ENCODE data around the gene CHRNA10.

CHRNA10 gene

DNA sequence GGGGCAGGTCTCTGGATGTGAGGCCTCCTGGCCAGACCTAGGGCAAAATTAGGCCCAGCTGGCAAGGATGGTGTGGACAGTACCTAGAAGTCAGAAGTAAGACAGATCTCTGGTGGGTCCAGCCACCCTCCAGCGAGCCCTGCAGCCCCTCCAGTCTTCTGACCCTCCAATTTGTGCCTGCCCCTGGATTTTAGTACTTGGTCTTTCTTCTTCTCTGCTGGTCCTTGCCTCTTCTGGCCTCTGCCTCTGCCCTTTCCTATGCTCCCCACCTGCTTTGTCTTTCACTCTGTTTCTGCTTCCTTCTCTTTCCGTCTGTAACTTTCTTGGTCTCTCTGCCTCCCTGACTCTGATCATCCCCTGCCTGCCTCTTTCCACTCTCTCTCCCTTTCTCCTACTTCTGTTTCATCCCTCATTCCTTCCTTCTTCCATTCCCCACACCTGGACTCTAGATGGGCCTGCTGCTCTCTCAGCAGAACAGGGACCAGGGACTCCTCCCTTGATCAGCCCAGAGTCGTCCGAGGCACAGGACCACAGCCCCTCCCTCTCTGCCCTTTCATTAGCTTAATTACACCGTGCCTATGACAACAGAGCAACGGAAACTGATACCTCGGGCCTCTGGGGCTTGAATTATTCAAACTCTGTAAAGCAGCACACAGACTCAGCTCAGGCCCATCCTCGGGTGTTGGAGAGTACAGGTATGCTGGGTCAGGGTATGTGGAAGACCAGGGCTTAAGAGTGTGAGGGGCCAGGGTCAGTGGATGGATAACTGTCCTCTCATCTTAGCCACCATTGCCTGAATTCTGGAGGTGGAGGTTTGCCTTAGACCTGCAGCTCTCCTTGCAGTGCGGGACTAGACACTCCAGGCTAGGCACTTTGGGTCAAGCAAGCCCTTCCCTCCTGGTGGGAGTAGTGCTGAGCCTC lies at the start of gene CHRNA10:
Gene CHRNA10 (minus strand): TSS at position 51 of the 921 bp plus-strand sequence. CDS start 72 bp downstream, outside the sequence.
- Histone ChIP-seq H3K27me3 (no peaks in the 10 kb centered on the region), H3K36me3 (peaks cover 97% of the 10 kb centered on the region), H3K9me3 (no peaks in the 10 kb centered on the region), H3K4me1 (ENCODE audit: control insufficient read depth in 1 of 2, insufficient read depth in 1 of 2, low read depth in 1 of 2, low read length in 1 of 2) (no peaks in the 10 kb centered on the region), H3K4me3 (ENCODE audit: low read depth in 1 of 2, low read length in 1 of 2) (no peak within 1 kb of the TSS), H3K27ac (no peak within 1 kb of the TSS)
- TF ChIP-seq CTCF (IDR thresholded peaks at IDR 0.05), result no peak

GRCh38 chr11:3712274-3712673 lies 41.1 kb upstream of the CHRNA10 start:
- TF ChIP-seq CTCF (IDR thresholded peaks at IDR 0.05), result no peak

GRCh38 chr11:3710485-3711259 lies 39.5 kb upstream of the CHRNA10 start:
- Histone ChIP-seq H3K4me1 (ENCODE audit: control insufficient read depth in 1 of 2, insufficient read depth in 1 of 2, low read depth in 1 of 2, low read length in 1 of 2) (peaks cover 0 to 7% of the 10 kb centered on the region in 2 experiments), H3K27ac (peak overlapping the region; percentile 13), H3K27me3 (no peaks in the 10 kb centered on the region), H3K4me3 (ENCODE audit: low read depth in 1 of 2, low read length in 1 of 2) (no peak overlapping the region), H3K36me3 (peaks cover 87% of the 10 kb centered on the region), H3K9me3 (no peaks in the 10 kb centered on the region)
- no peak for TF ChIP-seq CTCF (IDR thresholded peaks at IDR 0.05)

More at GRCh38 chr11:3712274-3712673, 41.1 kb upstream of the CHRNA10 start:
- Histone ChIP-seq H3K9me3 (no peaks in the 10 kb centered on the region), H3K4me1 (ENCODE audit: control insufficient read depth in 1 of 2, insufficient read depth in 1 of 2, low read depth in 1 of 2, low read length in 1 of 2) (peaks cover 0 to 7% of the 10 kb centered on the region in 2 experiments), H3K36me3 (peaks cover 88% of the 10 kb centered on the region), H3K4me3 (ENCODE audit: low read depth in 1 of 2, low read length in 1 of 2) (no peak overlapping the region), H3K27me3 (no peaks in the 10 kb centered on the region), H3K27ac (no peak overlapping the region)

- Histone ChIP-seq H3K9me3 (no peaks in the 10 kb centered on the region), H3K4me3 (ENCODE audit: low read depth in 1 of 2, low read length in 1 of 2) (no peak overlapping the region), H3K27ac (peak overlapping the region; percentile 13), H3K4me1 (ENCODE audit: control insufficient read depth in 1 of 2, insufficient read depth in 1 of 2, low read depth in 1 of 2, low read length in 1 of 2) (peaks cover 0 to 7% of the 10 kb centered on the region in 2 experiments), H3K36me3 (peaks cover 87% of the 10 kb centered on the region), H3K27me3 (no peaks in the 10 kb centered on the region)
- no peak for TF ChIP-seq CTCF (IDR thresholded peaks at IDR 0.05)
Observed at GRCh38 chr11:3709977-3710376, 38.8 kb upstream of the CHRNA10 start.

DNA sequence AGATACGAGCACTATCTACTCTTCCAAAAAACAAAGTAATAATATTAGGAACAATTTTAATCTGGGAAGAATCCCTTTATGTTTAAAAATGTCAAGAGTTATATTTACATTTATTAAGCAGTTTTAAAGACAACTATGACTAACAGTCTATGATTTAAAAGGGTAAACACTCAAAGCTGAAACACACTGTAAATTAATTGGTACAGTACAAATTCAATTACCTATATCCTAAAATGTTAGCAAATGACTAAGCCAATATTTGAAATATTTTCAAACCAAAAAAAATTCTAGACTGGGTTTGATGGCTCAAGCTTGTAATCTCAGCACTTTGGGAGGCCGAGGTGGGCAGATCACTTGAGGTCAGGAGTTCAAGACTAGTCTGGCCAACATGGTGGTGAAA lies 36.0 kb upstream of the CHRNA10 start:
- Histone ChIP-seq H3K4me1 (ENCODE audit: control insufficient read depth in 1 of 2, insufficient read depth in 1 of 2, low read depth in 1 of 2, low read length in 1 of 2) (peaks cover 0 to 7% of the 10 kb centered on the region in 2 experiments), H3K4me3 (ENCODE audit: low read depth in 1 of 2, low read length in 1 of 2) (no peak overlapping the region), H3K36me3 (peaks cover 87% of the 10 kb centered on the region), H3K9me3 (no peaks in the 10 kb centered on the region), H3K27ac (no peak overlapping the region), H3K27me3 (no peaks in the 10 kb centered on the region)
- no peak for TF ChIP-seq CTCF (IDR thresholded peaks at IDR 0.05)

Measured in neutrophil (primary cell).